HFFc6 (cell line): ENCODE results near the gene SMTNL1. TPM values are rescaled to one million over a fixed set of nuclear protein-coding genes. Genes with fewer than 3 reads are reported as not detected.

ENCODE experiments used
- DNase-seq: peaks from one replicate; pipeline ENCODE4 v3.0.0-alpha.2; 2018
- H3K27ac Mint-ChIP-seq: 2 replicates; pipeline ENCODE4 v1.8.0; 2020; ENCODE audit warnings: mild to moderate bottlenecking, mixed read lengths
- H3K27me3 Mint-ChIP-seq: 2 replicates; pipeline ENCODE4 v1.8.0; 2021; ENCODE audit warnings: mild to moderate bottlenecking, moderate library complexity, mixed read lengths; ENCODE audit not compliant: insufficient read depth
- H3K36me3 Mint-ChIP-seq: 2 replicates; pipeline ENCODE4 v1.8.0; 2021; ENCODE audit warnings: low read depth, mixed read lengths
- H3K4me1 Mint-ChIP-seq: 2 replicates; pipeline ENCODE4 v1.8.0; 2020; ENCODE audit warnings: low read depth, mixed read lengths
- H3K4me3 Mint-ChIP-seq: 2 replicates; pipeline ENCODE4 v1.8.0; 2020; ENCODE audit warnings: mild to moderate bottlenecking, moderate library complexity, mixed read lengths
- H3K9me3 Mint-ChIP-seq: 2 replicates; pipeline ENCODE4 v1.8.0; 2020; ENCODE audit warnings: mild to moderate bottlenecking, mixed read lengths
- CTCF ChIP-seq: fragments of 200-600 bp; sonication (generic); IDR thresholded peaks from 2 replicates; pipeline ENCODE4 v1.5.0; 2021; ENCODE audit warnings: antibody characterized with exemption, mild to moderate bottlenecking
- total RNA-seq, 6 experiments: library from RNA; stranded (reverse); fragmentation: NEBNext Ultra II Directional; extraction: Animal tissue kit (Norgen Biotek cat#: 25700); gene quantifications; 2 replicates in 1 of 6; 3 replicates in 5 of 6; pipeline ENCODE4 v1.2.3, GENCODE V29; 2021

SMTNL1 gene
- total RNA-seq, 6 experiments from 2014 or later = not detected

- DNase-seq = no peak
- TF ChIP-seq CTCF = no peak
- Mint-ChIP-seq H3K4me3 (no peak overlapping the region), H3K9me3 (no peaks in the 10 kb centered on the region), H3K27me3 (no peaks in the 10 kb centered on the region; the same call in 1 of the 2 replicates), H3K27ac (no peak overlapping the region), H3K36me3 (peaks cover 19% of the 10 kb centered on the region), H3K4me1 (peaks cover 10% of the 10 kb centered on the region)
Observed at GRCh38 chr11:57549983-57550382, 12.6 kb downstream of the SMTNL1 start.

GRCh38 chr11:57551941-57552340 lies 14.5 kb downstream of the SMTNL1 start:
- Mint-ChIP-seq H3K27me3 (no peaks in the 10 kb centered on the region; the same call in 1 of the 2 replicates), H3K4me3 (no peak overlapping the region), H3K27ac (no peak overlapping the region), H3K4me1 (peaks cover 9% of the 10 kb centered on the region), H3K9me3 (no peaks in the 10 kb centered on the region), H3K36me3 (peaks cover 19% of the 10 kb centered on the region)
- TF ChIP-seq CTCF = no peak
- no peak for DNase-seq

- no peak overlapping the region for H3K27ac Mint-ChIP-seq
- H3K9me3 Mint-ChIP-seq = no peaks in the 10 kb centered on the region
- no peak for DNase-seq
- peaks cover 3% of the 10 kb centered on the region for H3K4me1 Mint-ChIP-seq
- H3K27me3 Mint-ChIP-seq = peaks cover 1% of the 10 kb centered on the region; the same call in 1 of the 2 replicates
- H3K36me3 Mint-ChIP-seq = peaks cover 19% of the 10 kb centered on the region
- no peak for TF ChIP-seq CTCF
- no peak overlapping the region for H3K4me3 Mint-ChIP-seq
Observed at GRCh38 chr11:57552479-57552878, 15.1 kb downstream of the SMTNL1 start.

- peaks cover 19% of the 10 kb centered on the region for H3K36me3 Mint-ChIP-seq
- no peaks in the 10 kb centered on the region for H3K9me3 Mint-ChIP-seq
- TF ChIP-seq CTCF = no peak
- H3K27me3 Mint-ChIP-seq = peaks cover 1% of the 10 kb centered on the region; the same call in 1 of the 2 replicates
- no peak overlapping the region for H3K4me3 Mint-ChIP-seq
- no peak overlapping the region for H3K27ac Mint-ChIP-seq
- H3K4me1 Mint-ChIP-seq = no peaks in the 10 kb centered on the region
- no peak for DNase-seq
Observed at GRCh38 chr11:57555393-57555792, 18.0 kb downstream of the SMTNL1 start.

GRCh38 chr11:57556041-57556440 lies 18.6 kb downstream of the SMTNL1 start:
- no peak for DNase-seq
- Mint-ChIP-seq H3K27me3 (peaks cover 1% of the 10 kb centered on the region; the same call in 1 of the 2 replicates), H3K4me1 (no peaks in the 10 kb centered on the region), H3K9me3 (no peaks in the 10 kb centered on the region), H3K27ac (no peak overlapping the region), H3K36me3 (peaks cover 19% of the 10 kb centered on the region), H3K4me3 (no peak overlapping the region)
- TF ChIP-seq CTCF = no peak

- no peak for DNase-seq
- no peak overlapping the region for H3K4me3 Mint-ChIP-seq
- TF ChIP-seq CTCF = no peak
- no peaks in the 10 kb centered on the region for H3K9me3 Mint-ChIP-seq
- H3K27me3 Mint-ChIP-seq = peaks cover 1% of the 10 kb centered on the region; the same call in 1 of the 2 replicates
- 0 out of 2 replicates have a peak, but pooled peaks cover 5% of the 10 kb centered on the region for H3K4me1 Mint-ChIP-seq
- no peaks in the 10 kb centered on the region for H3K36me3 Mint-ChIP-seq
- no peak overlapping the region for H3K27ac Mint-ChIP-seq
Observed at GRCh38 chr11:57560146-57560545, 22.8 kb downstream of the SMTNL1 start.
